ENCODE data around the gene UFD1. TPM values are rescaled to one million over a fixed set of nuclear protein-coding genes. Genes with fewer than 3 reads are reported as not detected.

Gene UFD1
- total and polyA plus RNA-seq, 2 of the 13 experiments (the other 11 are each of a cell fraction or from before 2014, with no cell fraction given) = 47.9 to 51.1 TPM

- TF ChIP-seq ZNF33A (CRISPR knock-in tag; IDR thresholded peaks at IDR 0.05; ENCODE audit: borderline replicate concordance) (no peak), MYNN (CRISPR knock-in tag; IDR thresholded peaks at IDR 0.05; ENCODE audit: low read depth) (no peak), ZNF275 (CRISPR knock-in tag; IDR thresholded peaks at IDR 0.05; ENCODE audit: borderline replicate concordance) (0 out of 2 replicates have a peak, but pooled peaks have one; percentile 24), ZNF354B (CRISPR knock-in tag; IDR thresholded peaks at IDR 0.05) (no peak), ZNF660 (CRISPR knock-in tag; IDR thresholded peaks at IDR 0.05; ENCODE audit: borderline replicate concordance, low read depth) (no peak), KIAA2018 (CRISPR knock-in tag; IDR thresholded peaks at IDR 0.05; ENCODE audit: borderline replicate concordance) (no peak), ZNF687 (CRISPR knock-in tag; IDR thresholded peaks at IDR 0.05) (peak; percentile 44; the same call in 1 of the 2 replicates), HOXA9 (CRISPR knock-in tag; IDR thresholded peaks at IDR 0.05; ENCODE audit: borderline replicate concordance) (peak; percentile 61; the same call in 1 of the 2 replicates), FOXA1 (IDR thresholded peaks at IDR 0.05) (no peak), FOXA1 (CRISPR knock-in tag; IDR thresholded peaks at IDR 0.05) (no peak), ZXDC (CRISPR knock-in tag; IDR thresholded peaks at IDR 0.05) (0 out of 2 replicates have a peak, but pooled peaks have one; percentile 30), SP5 (CRISPR knock-in tag; IDR thresholded peaks at IDR 0.05; ENCODE audit: borderline replicate concordance, low read depth) (no peak)
These were observed 30.9 kb downstream of the UFD1 start (continued) for GRCh38 chr22:19448076-19448607.

Data from HepG2 (cell line).